HCT116 (cell line): Measurements from ENCODE around the gene OPALIN. TPM values are rescaled to one million over a fixed set of nuclear protein-coding genes. Genes with fewer than 3 reads are reported as not detected.

ENCODE experiments used
- ATAC-seq: fragments of 200-7000 bp; cut with Tn5 transposase; 2 replicates; pipeline ENCODE4 v1.9.1; 2020; ENCODE audit warnings: mild to moderate bottlenecking, moderate library complexity
- BruUV-seq: library from RNA; stranded (reverse); fragments of 400-500 nt; replicated peaks from 2 replicates; lab custom pipeline; 2021; lab: Mats Ljungman, UMichigan
- CTCF ChIA-PET: fragments of 300-600 bp; sonication (Branson Sonifier 250); formaldehyde crosslinking; loops from one replicate; lab custom pipeline; 2021; ENCODE audit warnings: antibody characterized with exemption; lab: Charles Lee
- POLR2A ChIA-PET: fragments of 300-600, 350-600 bp; sonication (Branson Sonifier 250); formaldehyde crosslinking; loops from one replicate; lab custom pipeline; 2021; ENCODE audit warnings: antibody characterized with exemption; lab: Charles Lee
- RAD21 ChIA-PET, 2 experiments: fragments of 300-600 bp; sonication (Branson Sonifier 250); formaldehyde crosslinking; loops; one replicate each; lab custom pipeline; 2023; ENCODE audit warnings: low total read pairs in 2 of 2; ENCODE audit not compliant: uncharacterized antibody in 2 of 2, unreplicated experiment in 2 of 2, low non-redundant PET in 1 of 2; lab: Charles Lee
- DNase-seq: peaks from one replicate; pipeline ENCODE4 v3.0.0-alpha.2; 2010; ENCODE audit warnings: low read depth, low spot score
- H2AFZ ChIP-seq: fragments of 200-600 bp; shearing (Covaris generic), sonication (generic); 2 replicates; pipeline ENCODE4 v1.6.1; 2017; ENCODE audit warnings: low read depth, mixed run types, mixed read lengths, antibody characterized with exemption, low read length; ENCODE audit not compliant: poor library complexity, severe bottlenecking
- H3K27ac ChIP-seq: 2 replicates; pipeline ENCODE4 v1.5.1; 2012; ENCODE audit warnings: low read depth, low read length
- H3K27me3 ChIP-seq: fragments of 200-600 bp; sonication (generic); 2 replicates; pipeline ENCODE4 v1.6.1; 2016; ENCODE audit warnings: mixed run types, low read length, mixed read lengths; ENCODE audit not compliant: insufficient read depth
- H3K36me3 ChIP-seq, 2 experiments: fragments of 200-500 bp in 1 of 2; fragments of 200-600 bp in 1 of 2; sonication (Bioruptor generic) in 1 of 2; sonication (generic) in 1 of 2; 2 replicates each; pipeline versions ENCODE4 v1.5.1 to v1.6.1; 2014 to 2016; ENCODE audit warnings: low read length in 2 of 2, inconsistent platforms in 1 of 2, mixed read lengths in 1 of 2, mixed run types in 1 of 2; ENCODE audit not compliant: insufficient read depth in 2 of 2, control insufficient read depth in 1 of 2
- H3K4me1 ChIP-seq, 2 experiments: fragments of 200-600 bp in 1 of 2; sonication (generic) in 1 of 2; 2 replicates each; pipeline versions ENCODE4 v1.5.1 to v1.6.1; 2012 to 2017; ENCODE audit warnings: low read length in 2 of 2, inconsistent platforms in 1 of 2, mild to moderate bottlenecking in 1 of 2, mixed read lengths in 1 of 2, mixed run types in 1 of 2, moderate library complexity in 1 of 2; ENCODE audit not compliant: insufficient read depth in 2 of 2, control insufficient read depth in 1 of 2
- H3K4me2 ChIP-seq: fragments of 200-600 bp; sonication (generic); 2 replicates; pipeline ENCODE4 v1.6.1; 2017; ENCODE audit warnings: mixed run types, low read length, mixed read lengths
- H3K4me3 ChIP-seq, 2 experiments: fragments of 200-600 bp in 1 of 2; sonication (generic) in 1 of 2; replicated peaks in 1 of 2; 2 replicates each; pipeline ENCODE4 v1.5.1; 2011 to 2016; ENCODE audit warnings: low read length in 2 of 2, control low read depth in 1 of 2, low read depth in 1 of 2, mild to moderate bottlenecking in 1 of 2, mixed read lengths in 1 of 2, mixed run types in 1 of 2
- H3K79me2 ChIP-seq: fragments of 200-600 bp; sonication (generic); 2 replicates; pipeline ENCODE4 v1.6.1; 2017; ENCODE audit warnings: mild to moderate bottlenecking, mixed run types, low read length, moderate library complexity, mixed read lengths; ENCODE audit not compliant: insufficient read depth
- H3K9ac ChIP-seq: fragments of 200-600 bp; sonication (generic); 2 replicates; pipeline ENCODE4 v1.6.1; 2016; ENCODE audit warnings: low read length, mixed read lengths
- H3K9me2 ChIP-seq: fragments of 200-600 bp; sonication (generic), shearing (Covaris generic); 2 replicates; pipeline ENCODE4 v1.6.1; 2017; ENCODE audit warnings: mixed run types, mild to moderate bottlenecking, moderate library complexity; ENCODE audit not compliant: insufficient read depth
- H3K9me3 ChIP-seq, 2 experiments: fragments of 200-500 bp in 1 of 2; fragments of 200-600 bp in 1 of 2; sonication (Bioruptor generic) in 1 of 2; sonication (generic) in 1 of 2; 2 replicates each; pipeline ENCODE4 v1.6.1; 2014 to 2017; ENCODE audit warnings: low read length in 2 of 2, mixed read lengths in 2 of 2, inconsistent platforms in 1 of 2, low read depth in 1 of 2, mild to moderate bottlenecking in 1 of 2, mixed run types in 1 of 2, moderate library complexity in 1 of 2; ENCODE audit not compliant: control insufficient read depth in 1 of 2, insufficient read depth in 1 of 2
- H4K20me1 ChIP-seq: fragments of 200-600 bp; sonication (generic), shearing (Covaris generic); 2 replicates; pipeline ENCODE4 v1.6.1; 2017; ENCODE audit warnings: mixed run types, mild to moderate bottlenecking, moderate library complexity; ENCODE audit not compliant: insufficient read depth
- ATF3 ChIP-seq: IDR thresholded peaks from 2 replicates; pipeline ENCODE4 v1.6.1; 2012
- CTCF ChIP-seq, 3 experiments: fragments of 200-600 bp in 1 of 3; sonication (generic) in 1 of 3; IDR thresholded peaks in 2 of 3; conservative IDR thresholded peaks in 1 of 3; 2 replicates each; pipeline ENCODE4 v1.5.1; 2012 to 2017; ENCODE audit warnings: low read depth in 2 of 3, low read length in 2 of 3, antibody characterized with exemption in 1 of 3, borderline replicate concordance in 1 of 3, control low read depth in 1 of 3, mild to moderate bottlenecking in 1 of 3, mixed read lengths in 1 of 3, mixed run types in 1 of 3, moderate library complexity in 1 of 3; ENCODE audit not compliant: insufficient read depth in 1 of 3
- POLR2A ChIP-seq: IDR thresholded peaks from 2 replicates; pipeline ENCODE4 v1.7.0; 2011; ENCODE audit warnings: borderline replicate concordance; ENCODE audit not compliant: insufficient read depth, insufficient read length; ENCODE audit errors: extremely low read depth
- RAD21 ChIP-seq: IDR thresholded peaks from 2 replicates; pipeline ENCODE4 v1.6.1; 2012; ENCODE audit warnings: low read depth, mild to moderate bottlenecking
- ZFX ChIP-seq: fragments of 450-650 bp; IDR thresholded peaks from 2 replicates; pipeline ENCODE4 v1.6.1; 2017
- intact Hi-C: fragments of 100-400 bp; cut with micrococcal nuclease; formaldehyde crosslinking; loops from 2 replicates; pipeline ENCODE4 v1.10.0; 2022
- total RNA-seq: library from RNA; stranded (reverse); gene quantifications from one replicate; pipeline ENCODE4 v1.2.1, GENCODE V29; 2021; ENCODE audit not compliant: unreplicated experiment

Gene OPALIN
- total RNA-seq, 1 experiment from 2014 or later, result not detected

DNA sequence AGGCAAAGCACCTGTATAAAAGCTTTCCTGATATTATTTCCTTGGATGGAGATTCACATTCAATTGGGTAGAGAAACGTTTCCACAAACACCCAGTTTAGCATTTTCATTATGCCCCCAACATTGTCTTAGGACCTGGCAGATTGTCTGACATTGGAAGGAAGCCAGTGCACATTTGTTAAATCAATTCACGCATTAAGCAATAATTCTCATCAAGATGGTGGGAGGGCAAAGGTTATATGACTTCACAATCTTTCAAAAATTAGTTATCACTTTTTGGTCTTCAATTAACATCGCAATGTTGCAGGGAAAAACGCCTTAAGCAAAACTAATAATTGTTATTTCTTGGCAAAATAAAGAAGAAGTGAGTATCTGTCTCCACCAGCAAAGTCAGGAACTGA lies 16.4 kb downstream of the OPALIN start (continued):
- no peak for TF ChIP-seq CTCF (IDR thresholded peaks at IDR 0.05 in 2 of 3, conservative IDR thresholded peaks at IDR 0.05 in 1 of 3; ENCODE audit: borderline replicate concordance in 1 of 3, insufficient read depth in 1 of 3, low read depth in 2 of 3, low read length in 2 of 3)
- TF ChIP-seq POLR2A, result no peak
- no peak for TF ChIP-seq RAD21
- no peak for TF ChIP-seq ZFX

DNA sequence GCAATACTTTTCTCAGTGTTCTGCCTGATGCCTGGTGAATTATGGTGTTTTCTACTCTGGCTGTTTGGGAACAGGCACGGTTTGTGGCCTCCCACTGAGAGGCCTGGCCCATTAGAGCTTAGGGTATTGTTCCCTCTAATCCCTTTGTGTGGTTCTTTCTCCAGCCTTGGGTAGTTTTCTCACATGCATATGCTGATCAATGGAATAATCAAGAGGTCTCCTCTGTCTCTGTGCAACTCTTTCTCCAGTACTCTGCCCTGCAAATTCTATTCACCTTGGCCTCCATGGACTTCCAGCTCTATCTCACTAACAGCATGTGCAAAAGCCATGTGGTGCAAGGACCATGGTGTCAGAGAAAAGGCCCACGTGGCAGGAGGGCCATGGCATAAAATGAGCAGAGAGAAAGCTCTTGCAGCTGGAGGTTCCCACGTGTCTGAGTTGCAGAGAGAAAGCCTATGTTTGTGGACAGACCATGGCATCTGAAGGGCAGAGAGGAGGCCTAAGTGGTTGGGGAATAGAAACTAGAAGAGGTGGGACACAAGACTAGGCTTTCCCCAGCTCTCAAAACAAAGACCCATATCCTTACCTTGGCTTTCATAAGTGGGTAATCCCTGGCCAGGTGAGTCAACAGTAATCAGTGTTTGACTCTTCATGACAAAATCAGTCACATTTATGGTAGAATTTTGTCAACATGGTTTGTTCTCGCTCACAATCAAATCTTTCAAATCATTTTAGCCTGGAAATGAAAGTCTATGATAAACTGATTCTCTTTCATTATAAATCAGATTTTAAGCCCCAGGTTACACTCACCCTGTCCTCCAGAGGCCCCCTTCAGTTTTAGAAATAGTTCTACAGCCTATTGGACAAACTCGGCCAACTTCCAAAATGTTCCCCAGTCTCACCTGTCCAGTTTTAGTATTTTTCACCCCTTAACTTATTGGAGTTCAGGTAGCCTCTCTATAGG lies 17.3 kb downstream of the OPALIN start:
- TF ChIP-seq ATF3, result no peak
- TF ChIP-seq, all 23 proteins: peak for 0
- no peaks in the 10 kb centered on the region for H3K4me1 ChIP-seq
- RAD21 ChIA-PET, result no interaction called here
- H3K9me3 ChIP-seq, result peaks cover 0 to 5% of the 10 kb centered on the region in 2 experiments; a peak in 2 of 4 replicates
- no peaks in the 10 kb centered on the region for H4K20me1 ChIP-seq
- no peaks in the 10 kb centered on the region for H3K27me3 ChIP-seq
- H3K9ac ChIP-seq, result no peak overlapping the region
- intact Hi-C loops, result loop anchor here (2.0 kb wide), 1 partner anchor 325 kb away; no protein-coding TSS in a partner anchor
- CTCF ChIA-PET, result interaction anchor here (1.0 to 1.7 kb wide), 3 partner anchors 29 to 112 kb away, joined by 3 read pairs; no protein-coding TSS in a partner anchor
- no peak overlapping the region for H2AFZ ChIP-seq
- no TSS peak for BruUV-seq
- no peak overlapping the region for H3K27ac ChIP-seq
- no peak overlapping the region for H3K4me2 ChIP-seq
- H3K4me3 ChIP-seq, result no peak overlapping the region
- POLR2A ChIA-PET, result no interaction called here
- DNase-seq (no peak), ATAC-seq (no peak)
- H3K36me3 ChIP-seq, result no peaks in the 10 kb centered on the region
- no peaks in the 10 kb centered on the region for H3K79me2 ChIP-seq
- H3K9me2 ChIP-seq, result no peaks in the 10 kb centered on the region
